HG02623 (cell line): ENCODE results near the gene IP6K1.
"Not testable (repeated sequence)": the region's sequence is repeated elsewhere in the genome, so short reads cannot be mapped to it uniquely, and the experiment has no call there.

Experiments
- ATAC-seq: cut with Tn5 transposase; IDR thresholded peaks from one replicate; pipeline ENCODE4 v1.9.1; 2021; ENCODE audit warnings: moderate library complexity; ENCODE audit not compliant: unreplicated experiment

Gene IP6K1

DNA sequence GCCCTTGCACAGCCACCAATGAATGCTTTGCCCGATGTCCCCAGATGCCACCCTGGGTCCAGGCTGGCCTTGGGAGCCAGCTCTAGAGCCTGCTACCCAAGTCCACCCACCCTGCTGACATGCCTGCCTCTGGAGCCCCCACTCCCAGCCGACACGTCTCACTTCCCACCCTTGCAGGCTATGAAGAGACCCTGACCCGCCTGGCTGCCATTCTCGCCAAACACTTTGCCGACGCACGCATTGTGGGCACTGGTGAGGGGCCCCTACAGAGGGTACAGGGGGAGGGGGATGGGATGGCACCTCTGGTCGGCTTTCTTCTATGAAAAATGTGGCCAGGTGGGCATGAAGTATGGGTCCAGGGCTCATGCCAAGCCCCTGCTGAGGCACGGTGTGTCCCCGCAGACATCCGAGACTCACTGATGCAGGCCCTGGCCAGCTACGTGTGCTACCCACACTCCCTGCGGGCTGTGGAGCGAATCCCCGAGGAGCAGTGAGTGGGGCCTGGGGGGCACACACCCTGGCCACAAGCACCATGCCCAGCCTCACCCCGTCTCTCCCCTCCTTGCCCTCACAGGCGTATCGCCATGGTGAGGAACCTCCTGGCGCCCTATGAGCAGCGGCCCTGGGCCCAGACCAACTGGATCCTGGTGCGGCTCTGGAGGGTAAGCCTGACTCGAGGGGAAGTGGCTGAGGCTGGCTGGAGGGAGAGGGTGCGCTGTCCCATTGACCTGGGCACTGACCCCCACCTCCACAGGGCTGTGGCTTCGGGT is 72.8 kb downstream of the IP6K1 start:
- no peak for ATAC-seq

DNA sequence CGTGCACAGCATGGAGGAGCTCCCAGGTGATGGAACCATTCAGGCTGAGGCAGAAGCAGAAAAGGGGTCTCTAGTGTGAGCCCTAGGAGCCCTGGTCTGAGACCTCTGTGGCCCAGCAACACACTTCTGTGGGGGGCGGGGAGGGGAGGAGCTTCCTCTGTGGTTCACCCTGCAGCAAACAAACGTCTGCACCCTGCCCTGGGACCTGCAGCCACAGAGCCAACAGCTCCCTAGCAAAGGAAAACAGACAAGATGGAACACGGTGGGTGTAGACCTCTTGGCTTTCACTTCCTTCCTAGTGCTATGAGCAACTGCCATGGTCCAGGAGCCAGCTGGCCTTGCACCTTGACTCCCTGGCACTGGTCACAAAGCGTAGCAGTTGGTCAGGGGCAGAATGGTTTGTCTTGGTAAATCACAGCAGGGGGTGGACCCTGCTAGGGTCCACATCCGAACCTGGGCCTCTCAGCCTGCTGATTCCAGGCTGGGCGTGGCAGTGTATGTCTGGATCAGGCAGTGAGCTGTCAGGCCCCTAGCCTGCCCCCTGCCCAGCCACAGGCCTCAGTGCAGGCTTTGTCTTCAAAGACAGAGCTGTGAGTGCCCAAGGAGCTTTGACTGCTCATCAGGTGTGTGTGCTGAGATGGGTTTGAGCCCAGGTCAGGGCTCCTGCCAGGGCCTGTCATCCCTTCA is 73.6 kb downstream of the IP6K1 start:
- no peak for ATAC-seq

DNA sequence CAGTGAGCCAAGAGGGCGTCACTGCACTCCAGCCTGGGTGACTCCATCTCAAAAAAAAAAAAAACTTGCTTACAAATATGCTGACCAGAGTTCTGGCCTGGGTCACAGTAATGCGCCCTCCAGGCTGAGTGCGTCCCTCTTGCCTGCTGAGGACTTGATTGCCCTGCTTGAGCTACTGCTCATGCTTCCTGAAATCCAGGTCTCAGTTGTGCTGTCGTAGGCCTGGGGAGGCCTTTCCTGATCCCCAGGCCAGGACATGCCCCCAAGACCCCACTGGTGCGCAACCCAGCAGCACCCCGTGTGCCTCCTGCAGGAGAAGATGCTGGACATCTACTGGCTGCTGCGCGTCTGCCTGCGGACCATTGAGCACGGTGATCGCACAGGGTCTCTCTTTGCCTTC is 74.2 kb downstream of the IP6K1 start:
- no peak for ATAC-seq

DNA sequence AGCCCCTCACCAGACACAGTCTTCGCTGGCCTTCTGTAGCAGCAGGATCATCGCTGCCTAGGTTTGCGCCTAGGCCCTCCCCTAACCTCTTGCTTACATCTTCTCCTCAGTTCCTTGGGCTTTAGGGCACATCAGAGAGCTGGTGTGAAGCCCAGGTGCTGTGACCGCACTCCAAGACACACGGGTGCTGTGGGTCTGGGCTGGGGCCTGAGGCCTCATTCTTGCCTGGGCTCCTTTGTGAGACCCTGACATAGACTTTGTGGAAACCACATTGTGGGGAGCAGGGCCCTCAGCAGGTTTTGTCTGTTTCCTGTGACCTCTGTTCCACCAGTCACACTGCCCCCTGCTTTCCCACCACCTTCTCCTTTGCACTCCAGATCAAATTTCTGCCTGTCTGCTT is 74.9 kb downstream of the IP6K1 start:
- ATAC-seq, result no peak

DNA sequence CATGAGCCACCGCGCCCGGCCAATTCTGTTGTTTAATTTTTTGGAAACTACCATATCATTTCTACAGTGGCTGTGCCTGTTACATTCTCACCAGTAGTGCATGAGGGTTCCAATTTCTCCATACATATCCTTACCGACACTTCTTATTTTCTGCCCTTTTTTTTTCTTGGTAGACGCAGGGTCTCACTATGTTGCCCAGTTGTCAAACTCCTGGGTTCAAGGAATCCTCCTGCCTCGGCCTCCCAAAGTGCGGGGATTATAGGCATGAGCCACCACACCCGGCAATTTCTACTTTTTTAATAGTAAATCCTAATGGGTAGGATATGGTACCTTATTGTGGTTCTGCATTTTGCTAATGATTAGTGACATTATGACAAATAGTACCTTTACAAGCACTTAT is 76.5 kb downstream of the IP6K1 start:
- no peak for ATAC-seq

DNA sequence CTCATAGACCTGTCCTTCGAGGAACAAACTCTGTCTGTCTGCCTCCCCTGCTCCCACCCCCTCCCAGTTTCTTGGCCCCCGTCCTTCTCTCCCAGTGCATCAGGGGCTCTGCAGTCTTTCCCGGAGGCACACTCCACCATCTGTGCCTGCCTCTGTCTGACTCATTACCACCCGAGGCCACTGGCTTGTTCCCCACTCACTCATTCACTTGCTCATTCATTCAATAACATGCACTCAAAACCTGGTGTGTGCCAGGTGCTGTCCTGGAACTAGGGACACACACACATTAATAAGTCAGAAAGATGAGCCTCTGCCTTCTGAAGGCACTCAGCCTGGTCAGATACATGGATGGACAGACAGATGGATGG is 79.2 kb downstream of the IP6K1 start:
- no peak for ATAC-seq

DNA sequence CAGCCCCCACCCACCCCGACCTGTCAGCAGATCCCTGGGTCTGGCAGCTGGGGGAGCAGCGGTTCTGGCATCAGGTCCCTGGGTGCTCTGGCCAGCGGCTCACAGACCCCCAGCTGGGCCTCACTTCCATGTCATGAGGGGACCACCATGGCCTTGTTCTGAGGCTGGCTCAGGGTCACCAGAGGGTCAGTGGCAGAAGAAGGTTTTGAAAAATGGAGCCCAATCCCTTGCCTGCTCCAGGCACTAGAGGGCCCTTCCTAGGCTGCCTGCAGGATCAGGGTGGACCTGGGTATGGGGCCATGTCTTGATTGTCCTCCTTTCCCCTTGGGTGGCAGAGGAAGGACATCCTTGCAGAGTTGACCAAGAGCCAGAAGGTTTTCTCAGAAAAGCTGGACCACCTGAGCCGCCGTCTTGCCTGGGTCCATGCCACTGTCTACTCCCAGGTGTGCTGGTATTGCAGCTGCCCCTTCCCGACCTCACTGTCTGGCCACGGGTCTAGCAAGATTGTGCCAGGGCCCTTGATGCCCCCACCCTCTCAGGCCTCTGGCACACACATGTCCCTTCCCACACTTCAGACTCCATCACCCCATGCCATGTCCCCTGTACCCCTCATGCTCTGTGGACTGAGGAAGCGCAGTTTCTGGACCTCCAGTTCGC is 79.8 kb downstream of the IP6K1 start:
- ATAC-seq, result no peak

DNA sequence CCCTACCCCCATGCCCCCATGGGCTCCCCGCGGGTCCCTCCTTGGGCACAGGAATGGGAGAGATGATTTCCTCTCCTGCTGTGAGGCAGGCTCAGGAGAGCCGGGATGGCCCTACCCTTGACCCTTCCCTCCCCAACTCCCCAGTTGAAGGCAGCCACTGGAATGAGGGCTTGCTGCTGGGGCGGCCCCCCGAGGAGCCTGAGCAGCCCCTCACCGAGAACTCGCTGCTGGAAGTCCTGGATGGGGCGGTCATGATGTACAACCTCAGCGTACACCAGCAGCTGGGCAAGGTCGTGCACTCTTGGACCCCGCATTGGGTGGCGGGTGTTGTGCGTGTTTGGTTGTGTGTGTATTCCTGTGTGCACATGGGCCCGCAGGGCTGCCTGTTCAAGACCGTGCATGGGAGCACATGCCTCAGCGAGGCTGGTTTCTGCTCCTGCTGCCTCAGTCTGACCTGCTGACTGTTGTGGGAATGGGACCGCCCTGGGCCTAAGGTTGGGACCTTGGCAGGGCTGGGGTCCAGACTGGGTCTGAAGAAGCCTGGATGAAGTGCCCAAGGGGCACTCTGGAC is 80.9 kb downstream of the IP6K1 start:
- ATAC-seq, result no peak

DNA sequence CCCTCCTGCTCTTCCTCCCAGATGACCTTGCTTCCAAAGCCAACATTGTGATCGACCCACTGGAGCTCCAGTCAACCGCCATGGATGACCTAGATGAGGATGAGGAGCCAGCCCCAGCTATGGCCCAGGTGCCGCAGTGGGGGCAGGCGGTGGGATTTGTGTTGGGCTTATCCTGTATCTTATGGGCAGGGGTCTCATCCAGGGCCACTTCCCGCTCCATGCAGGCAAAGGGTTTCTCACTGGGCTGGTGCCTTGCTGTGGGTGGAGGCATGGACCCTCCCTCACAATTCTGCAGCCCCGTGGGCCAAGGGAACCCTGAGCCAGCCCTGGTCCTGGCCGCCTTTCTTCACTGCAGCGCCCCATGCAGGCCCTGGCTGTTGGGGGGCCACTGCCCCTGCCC is 81.7 kb downstream of the IP6K1 start:
- ATAC-seq, result no peak

DNA sequence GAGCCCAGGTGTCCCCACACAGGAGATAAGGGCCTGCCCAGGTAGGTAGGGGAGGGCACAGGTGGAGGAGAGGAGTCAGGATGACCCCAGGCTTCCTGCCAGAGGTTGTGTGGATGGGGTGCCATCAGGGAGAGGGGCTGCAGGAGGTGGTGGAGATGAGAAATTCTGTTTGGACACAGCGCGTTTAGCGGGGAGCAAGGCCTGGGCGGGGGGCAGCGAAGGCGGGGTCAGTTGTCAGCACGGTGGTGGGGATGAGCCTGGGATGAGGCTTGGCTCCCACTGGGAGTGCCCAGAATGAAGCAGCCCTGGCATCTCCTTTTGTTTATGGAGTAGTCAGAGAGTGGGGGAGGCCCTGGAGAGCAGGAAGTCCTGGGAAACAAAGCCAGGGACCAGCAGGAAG is 82.4 kb downstream of the IP6K1 start:
- no peak for ATAC-seq

DNA sequence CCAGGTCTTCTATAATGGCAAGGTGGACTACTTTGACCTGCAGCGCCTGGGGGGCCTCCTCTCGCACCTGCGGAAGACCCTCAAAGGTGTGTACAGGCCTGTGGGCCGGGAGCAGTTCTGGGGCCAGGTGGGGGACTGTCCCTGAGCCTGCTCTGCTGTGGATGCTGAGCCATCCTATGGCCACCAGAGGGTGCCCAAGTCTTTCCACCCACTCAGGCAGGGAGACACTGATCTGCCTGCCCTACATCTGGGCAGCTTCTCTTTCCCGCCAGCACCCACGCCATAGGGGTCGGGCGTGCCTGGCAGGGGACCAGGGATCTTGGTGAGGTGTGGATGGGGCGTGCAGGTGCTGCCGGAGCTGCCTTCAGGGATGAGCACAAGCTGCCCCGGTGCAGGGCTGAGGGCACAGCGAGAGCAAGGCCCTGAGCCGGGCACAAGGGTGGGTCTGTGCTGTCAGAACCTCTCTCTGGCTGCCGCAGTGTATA is 82.9 kb downstream of the IP6K1 start:
- ATAC-seq, result peak; percentile 79

DNA sequence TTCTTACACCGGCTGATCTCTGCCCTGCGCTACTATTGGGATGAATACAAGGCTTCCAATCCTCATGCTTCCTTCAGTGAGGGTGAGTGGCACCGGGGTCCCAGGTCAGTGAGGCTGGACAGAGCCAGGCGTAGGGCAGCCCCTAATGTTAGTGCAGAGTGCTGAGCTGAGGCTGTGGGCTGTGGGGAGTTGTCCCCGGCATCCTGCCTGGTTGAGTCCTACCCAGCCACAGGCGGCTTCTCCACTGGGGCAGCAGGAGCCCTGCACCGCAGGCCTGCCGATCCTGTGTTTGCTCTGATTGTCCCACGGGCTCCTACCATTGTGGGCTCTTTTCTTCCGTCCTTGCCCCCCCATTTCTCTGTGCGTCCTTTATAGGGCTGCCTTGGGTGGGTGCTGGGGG is 83.7 kb downstream of the IP6K1 start:
- no peak for ATAC-seq

DNA sequence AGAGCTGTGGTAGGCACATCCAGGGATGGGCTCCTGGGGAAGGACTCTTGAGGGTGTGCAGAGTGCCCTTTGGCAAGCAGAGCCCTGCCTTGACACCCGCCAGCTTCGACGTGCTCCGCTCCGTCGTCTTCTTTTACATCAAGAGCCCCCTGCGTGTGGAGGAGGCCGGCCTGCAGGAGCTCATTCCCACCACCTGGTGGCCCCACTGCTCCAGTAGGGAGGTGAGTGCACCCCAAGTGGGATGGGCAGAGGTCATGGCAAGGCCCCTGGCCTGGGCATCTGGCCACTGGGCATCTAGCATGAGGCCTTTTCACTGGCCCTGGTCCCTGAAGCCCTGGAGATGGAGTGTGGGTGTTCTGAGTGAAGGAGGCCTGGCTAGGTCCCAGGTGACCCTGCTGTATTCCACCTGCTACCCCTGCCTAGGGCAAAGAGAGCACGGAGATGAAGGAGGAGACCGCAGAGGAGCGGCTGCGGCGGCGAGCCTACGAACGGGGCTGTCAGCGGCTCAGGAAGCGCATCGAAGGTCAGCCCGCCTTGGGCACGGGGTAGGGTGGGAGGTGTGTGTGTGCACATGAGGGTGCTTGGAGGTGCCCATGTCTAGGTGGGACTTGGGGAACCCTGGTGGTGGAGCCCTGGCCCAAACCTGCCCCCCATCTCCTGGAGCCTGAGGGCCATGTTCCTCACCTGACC is 84.8 kb downstream of the IP6K1 start:
- no peak for ATAC-seq

DNA sequence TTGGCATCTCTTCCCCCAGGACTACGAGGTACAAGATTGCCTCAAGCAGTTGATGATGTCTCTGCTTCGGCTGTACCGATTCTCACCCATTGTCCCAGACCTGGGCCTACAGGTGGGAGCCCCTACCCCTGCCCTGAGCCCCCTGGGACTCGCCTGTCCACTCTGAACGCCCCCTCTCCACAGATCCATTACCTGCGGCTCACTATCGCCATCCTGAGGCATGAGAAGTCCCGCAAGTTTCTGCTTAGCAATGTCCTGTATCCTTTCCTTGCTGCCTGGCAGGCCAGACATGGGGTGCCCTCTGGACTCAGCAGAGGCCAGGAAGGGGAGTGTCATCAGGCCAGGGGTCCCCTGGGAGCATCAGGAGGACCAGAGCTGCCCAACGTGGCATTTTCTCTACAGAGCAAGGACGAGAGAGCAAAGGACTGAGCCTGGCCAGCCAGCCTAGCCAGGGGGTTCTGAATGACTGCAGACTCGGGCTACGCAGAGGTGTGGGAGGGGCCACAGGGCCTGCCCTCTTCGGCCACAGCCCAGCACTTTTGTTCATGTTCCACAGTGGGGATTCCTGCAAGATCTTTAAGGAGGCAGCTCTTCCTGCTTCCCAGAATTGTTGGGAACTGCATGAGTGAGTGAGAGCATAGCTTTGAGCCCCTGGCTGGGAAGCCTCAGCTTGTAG is 85.8 kb downstream of the IP6K1 start:
- no peak for ATAC-seq

DNA sequence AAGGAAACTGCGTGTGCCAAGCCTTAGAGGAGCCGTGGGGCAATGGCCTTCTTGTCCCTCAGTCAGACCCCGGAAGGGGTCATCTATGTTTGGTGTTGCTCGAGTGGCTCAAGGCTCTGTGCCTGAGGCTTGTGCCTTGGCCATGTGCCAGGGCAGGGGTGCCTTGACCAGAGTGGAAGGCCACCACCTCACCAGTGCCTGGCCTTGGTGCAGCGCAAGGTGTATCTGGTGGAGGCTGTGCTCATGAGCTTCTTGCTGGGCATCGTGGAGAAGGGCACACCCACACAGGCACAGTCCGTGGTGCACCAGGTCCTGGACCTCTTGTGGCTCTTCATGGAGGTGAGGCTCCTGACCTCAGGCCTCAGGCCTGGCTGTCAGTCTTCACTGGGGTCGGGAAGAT is 86.3 kb downstream of the IP6K1 start:
- no peak for ATAC-seq

DNA sequence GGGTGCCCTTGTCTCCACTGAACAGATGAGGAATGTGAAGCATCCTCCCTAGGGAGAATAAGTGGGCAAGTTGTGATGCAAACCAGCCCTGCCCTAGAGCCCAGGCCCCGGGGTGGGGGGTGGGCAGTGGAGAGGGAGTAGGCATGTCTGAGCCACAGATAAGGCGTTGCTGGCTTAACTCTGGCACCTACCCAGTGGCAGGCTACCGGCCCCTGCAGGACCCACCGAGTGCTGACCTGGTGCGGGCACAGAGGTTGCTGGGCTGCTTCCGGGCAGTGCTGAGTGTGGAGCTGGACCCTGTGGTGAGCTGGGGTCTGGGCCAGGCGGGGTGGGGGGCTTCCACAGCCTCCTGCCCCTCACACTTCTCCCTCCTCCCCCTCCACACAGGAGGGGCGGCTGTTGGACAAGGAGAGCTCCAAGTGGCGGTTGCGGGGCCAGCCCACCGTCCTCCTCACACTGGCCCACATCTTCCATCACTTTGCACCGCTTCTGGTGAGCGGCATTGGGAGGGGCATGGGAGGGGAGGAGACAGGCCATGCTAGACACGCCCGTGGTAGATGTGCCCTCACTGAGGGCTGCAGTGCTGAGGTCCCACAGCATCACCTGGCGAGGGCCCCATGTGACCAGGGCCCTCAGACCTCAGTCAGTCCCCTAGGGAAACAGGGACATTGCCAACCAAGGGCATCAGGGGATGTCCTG is 86.9 kb downstream of the IP6K1 start:
- no peak for ATAC-seq

DNA sequence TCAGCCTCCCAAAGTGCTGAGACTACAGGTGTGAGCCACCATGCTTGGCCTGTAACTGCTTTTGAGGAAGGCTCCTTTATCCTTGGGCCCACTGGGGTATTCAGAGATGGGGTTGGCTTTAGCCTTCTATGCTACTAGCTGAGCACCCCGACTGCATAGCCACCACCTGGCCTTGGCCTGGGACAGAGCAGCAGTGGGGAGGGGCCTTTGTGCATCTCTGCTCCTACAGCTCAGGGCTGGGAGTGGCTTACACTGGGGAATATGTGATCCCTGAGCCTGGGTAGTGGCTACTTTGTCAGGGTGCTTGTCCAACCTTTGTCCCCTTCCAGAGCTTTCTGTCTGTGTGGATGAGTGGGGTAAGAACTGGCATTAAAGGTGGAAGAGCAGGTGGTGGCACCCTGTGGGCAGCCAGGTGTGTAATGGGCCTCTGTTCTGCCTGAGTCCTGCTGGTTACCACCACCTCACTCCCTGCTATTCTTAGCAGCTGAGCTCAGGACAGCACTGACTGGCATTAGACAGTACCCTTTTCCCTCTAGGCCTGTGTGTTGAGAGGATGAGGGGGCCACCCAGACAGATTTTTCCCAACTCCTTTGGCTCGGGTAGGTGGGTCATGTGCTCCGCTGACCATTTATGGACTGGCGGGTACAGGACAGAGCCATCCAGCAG is 90.9 kb downstream of the IP6K1 start:
- ATAC-seq, result not testable (repeated sequence)

DNA sequence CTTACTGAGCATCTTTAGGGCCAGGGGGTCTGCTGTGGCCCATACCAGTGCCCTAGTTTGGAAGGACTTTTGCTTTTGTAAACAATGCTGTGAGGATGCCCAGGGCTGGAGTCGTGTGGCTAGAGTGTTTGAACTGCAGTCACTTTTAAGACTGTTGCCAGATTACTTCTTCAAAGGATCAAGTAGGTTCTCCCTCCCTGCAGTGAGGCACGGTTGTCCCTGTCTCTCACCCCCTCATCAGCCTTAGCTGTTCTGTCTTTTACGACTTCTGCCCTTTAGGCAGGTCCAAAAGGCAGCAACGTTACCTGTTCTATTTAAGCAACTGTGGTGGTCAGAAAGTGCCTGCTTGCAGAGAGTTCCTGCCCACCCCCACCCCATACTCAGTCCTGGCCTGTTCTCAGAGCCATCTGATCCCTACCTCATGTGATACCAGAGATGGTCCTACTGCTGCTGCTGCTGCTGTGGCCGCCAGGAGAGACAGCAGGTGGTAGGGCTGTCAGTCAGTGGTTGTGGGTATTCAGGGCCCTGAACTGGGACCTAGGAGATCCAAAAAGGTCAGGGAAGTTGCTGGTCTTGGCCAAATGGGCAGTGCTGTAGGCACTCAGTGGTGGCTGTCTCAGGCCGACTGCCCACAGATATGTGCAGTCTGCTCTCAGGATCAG is 91.8 kb downstream of the IP6K1 start:
- ATAC-seq, result not testable (repeated sequence)

DNA sequence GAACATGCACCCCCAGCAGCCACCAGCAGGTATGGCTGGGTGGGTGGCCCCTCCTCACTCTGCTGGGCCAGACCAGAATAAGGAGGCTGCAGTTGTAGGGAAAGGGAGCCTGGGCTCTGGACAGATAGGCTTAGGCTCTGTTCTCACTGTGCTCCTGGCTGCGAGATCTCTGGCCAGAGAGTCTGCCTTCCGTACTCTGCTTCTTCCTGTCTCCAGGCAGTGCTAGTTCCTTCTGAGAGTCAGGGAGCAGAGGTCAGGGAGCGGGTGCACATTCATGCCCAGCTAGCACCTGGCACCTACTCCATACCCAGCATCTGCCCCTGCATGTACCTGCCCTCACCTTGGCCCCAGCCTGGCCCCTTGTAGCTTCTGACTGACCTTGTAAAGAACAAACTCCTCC is 94.9 kb downstream of the IP6K1 start:
- not testable (repeated sequence) for ATAC-seq
